Activated T-cell treated with anti-CD3 and anti-CD28 coated beads, Interleukin-2, amount 50 U/mL, for 1 hour (primary cell): ENCODE results near the gene CCDC137.

ENCODE experiments used
- DNase-seq: peaks from one replicate; pipeline ENCODE4 v3.0.0-alpha.2; 2020

CCDC137 gene

DNA sequence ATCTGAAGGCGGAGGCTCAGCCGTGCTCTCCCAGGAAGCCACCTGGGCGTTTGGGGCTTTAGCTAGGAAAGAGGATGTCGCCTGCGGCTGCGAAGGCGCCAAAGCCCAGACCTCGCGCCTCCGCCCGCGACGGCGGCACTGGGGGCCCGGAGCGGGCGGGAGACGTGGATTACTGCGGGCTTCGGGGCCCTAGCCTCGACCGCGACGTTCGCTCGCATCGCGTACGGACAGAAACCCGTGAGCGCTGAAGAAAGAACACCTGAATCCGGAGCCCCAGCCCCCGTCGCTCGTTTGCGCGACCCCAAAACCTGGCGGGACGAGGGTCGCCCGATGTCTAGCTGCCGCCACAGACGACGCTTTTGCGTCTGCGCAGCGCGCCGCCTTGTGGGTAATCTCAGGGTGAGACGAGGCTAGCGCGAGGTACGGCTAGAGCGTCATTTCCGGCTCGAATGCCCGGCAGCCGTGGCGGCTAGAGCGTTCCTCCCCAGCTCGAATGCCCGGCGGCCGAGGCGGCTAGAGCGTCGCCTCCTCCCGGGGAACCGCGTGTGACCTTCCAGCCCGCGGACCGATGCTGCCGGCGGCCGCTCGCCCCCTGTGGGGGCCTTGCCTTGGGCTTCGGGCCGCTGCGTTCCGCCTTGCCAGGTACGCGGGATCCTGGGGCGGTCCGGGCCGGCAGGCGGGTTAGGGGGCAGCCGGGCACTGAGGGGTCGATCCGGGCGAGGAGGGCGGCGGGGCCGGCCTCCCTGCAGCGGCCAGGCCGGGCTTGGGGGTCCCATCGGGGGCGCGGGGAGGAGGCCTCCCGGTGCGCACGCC, 36.6 kb downstream of the CCDC137 start, which contains the start of gene MRPL12:
TSS of gene MRPL12 (plus strand) at position 434 of the 813 bp plus-strand sequence. CDS start at position 569, 135 bp downstream.
- peak; percentile 88 for DNase-seq

DNA sequence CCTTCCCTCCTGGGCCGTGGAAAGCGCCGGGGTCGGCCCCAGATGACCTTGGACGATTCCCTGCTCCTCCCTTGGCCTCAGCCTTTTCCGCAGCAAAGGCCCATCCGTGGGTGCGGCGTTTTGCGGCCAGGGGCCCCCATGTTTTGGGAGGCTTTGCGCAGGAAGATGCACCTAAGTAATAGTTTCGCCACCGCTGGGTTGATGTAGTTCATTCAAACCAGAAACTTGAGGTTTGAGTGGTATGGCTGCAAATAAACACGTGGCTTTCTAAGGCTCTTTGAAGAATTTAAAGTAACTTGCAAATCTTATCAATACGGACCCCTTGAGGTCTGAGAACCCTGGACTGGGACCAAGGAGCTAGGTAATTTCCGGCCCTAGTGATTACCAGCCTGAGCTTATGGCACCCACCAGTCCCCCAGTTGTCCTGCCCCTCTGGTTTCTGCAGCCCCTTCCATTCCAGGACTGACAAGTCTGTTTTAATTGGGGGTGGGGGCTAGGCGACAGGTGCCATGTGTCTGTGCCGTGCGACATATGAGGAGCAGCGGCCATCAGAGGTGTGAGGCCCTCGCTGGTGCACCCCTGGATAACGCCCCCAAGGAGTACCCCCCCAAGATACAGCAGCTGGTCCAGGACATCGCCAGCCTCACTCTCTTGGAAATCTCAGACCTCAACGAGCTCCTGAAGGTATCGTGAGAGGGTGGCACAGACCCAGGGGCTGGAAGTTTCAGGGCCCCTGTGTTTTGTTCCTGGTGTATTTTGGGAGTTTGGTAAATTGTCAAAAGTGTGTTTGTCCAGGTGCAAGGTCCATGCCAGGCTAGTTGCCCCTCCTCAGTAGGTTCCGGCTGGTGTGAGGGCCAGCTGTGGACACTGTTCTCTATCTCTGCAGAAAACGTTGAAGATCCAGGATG, 37.5 kb downstream of the CCDC137 start:
- DNase-seq = no peak

DNA sequence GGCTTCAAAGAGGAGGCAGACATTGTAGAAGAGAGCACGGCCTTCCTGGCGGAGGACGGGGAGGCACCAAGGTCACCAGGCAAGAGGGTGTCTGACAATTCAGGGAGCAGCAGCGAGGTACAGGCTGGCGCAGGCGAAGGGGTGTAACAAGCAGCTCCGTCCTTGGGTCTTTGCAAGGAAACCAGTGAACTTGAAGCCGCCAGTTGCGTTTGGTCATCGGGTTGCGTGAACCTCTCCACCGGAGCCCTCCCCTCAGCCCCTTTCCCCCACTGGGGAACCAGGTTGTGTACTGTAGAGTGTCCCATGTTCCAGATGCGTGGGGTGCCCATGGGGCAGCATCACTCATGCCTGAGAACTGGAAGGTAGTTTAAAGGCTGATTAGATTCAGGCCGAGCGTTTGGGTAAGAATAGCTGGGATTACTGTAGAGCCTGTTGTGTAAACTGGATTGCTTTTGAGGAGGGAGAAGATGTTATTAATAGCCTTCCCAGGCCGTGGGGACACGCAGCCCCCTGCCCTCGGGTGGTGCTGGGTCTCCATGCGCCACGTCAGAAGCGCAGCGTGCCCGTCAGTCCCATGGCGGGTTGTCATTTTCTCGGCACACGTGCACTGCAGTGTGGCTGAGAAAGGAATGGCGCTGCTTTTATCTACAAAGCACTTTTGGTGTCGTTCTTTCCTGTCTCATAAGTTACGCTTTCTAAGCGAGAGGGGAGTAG, 39.1 kb downstream of the CCDC137 start:
- no peak for DNase-seq

DNA sequence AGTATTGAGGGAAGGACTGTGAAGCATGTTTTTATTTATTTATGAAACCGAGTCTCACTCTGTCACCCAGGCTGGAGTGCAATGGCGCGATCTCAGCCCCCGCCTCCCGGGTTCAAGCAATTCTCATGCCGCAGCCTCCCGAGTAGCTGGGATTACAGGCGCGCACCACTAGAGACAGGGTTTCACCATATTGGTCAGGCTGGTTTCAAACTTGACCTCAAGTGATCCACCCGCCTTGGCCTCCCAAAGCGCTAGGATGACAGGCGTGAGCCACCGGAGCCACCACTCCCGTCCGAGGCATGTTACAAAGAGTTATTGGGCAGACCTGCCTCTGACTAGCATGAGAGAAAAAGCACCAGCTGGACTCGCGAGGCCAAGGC, 39.7 kb downstream of the CCDC137 start:
- no peak for DNase-seq

DNA sequence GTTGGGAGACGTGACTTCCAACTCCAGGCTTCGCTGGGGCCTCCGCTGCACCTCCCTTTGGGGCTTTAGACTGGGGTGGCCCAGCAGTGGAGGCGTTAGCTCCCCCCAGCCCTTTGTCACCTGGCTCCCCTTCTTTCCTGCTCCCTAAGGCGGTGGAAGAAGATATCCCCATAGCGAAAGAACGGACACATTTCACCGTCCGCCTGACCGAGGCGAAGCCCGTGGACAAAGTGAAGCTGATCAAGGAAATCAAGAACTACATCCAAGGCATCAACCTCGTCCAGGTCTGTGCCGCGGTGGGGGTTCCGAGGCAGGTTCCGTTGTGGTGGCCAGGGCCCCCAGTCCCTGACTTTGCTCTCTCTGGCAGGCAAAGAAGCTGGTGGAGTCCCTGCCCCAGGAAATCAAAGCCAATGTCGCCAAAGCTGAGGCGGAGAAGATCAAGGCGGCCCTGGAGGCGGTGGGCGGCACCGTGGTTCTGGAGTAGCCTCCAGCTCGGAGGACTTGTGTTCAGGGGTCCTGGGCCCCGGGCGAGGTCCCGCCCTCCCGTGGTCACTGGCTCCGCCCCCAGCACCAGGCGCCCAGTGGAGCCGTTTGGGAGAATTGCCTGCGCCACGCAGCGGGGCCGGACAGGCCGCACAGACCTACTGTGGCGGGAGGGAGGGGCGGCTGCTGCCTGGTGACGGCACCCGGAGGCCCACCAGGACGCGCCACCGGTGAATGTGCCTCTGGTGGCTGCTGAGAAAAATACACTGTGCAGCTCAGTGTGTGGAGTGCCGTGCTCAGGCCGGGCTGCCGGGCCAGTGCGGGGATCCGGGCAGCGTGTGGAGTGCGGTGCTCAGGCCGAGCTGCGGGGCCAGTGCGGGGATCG, 40.5 kb downstream of the CCDC137 start:
- no peak for DNase-seq

DNA sequence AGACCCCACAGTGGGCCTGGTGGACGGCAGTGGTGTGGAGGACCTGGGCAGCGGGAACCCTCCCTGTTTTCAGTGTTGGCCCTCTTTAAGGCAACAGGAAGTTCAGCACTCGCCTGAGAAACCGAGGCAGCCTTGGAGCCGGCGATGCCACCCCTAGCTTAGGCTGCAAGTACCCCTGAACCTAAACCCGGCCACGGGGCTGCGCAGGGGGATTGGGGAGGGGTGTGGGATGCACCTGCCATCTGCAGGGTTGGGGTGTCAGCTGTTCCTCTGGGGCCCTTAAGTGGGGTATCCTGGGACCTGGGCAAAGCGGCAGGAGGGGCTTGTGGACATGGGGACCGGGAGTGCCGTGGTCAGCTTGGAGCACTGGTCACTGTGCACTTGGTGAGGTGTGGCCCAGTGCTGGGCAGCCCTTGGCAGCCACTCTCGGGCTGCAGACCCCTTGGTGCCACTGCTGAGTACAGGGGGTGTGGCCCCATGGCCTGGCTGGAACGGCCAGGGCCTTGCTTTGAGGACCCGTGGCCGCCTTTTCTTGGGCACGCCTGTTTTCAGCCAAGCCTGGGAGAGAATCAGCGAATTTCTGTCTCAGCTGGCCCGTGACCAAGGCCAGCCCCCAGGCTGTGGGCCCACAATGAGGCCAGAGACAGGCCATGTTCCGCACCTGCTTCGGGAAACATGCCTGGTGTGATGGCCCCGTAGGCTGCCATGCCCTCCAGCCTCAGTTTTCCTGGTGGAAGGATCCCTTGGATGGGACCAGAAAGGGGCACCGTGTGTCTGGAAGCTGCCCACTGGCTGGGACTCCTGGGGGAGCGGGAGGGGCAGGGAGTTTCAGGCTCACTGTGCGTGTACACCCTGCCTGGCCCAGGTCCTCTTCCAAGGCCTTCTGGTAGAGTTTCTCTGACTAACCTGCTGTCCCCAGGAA, 41.4 kb downstream of the CCDC137 start:
- DNase-seq = no peak

DNA sequence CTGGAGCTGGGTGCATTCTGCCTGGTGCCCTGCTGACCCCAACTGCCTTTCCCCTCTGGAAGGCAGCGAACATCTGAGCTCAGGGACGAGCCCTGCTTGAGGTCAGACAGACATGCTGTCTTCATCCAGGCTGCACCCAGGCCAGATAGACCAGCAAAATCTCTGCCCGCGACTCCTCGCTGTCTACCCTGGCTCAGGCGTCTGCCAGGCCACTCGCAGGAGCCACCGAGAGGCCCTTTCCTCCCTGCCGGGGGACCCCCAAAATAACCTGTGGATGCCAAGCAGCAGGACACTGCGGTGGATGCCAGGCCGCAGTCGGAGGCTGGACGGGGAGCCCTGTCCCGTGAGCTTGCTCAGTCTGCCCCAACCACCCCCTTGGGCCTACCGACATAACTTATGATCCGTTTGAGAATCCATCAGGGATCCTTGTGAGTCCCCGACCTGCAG, 42.2 kb downstream of the CCDC137 start:
- DNase-seq = no peak

DNA sequence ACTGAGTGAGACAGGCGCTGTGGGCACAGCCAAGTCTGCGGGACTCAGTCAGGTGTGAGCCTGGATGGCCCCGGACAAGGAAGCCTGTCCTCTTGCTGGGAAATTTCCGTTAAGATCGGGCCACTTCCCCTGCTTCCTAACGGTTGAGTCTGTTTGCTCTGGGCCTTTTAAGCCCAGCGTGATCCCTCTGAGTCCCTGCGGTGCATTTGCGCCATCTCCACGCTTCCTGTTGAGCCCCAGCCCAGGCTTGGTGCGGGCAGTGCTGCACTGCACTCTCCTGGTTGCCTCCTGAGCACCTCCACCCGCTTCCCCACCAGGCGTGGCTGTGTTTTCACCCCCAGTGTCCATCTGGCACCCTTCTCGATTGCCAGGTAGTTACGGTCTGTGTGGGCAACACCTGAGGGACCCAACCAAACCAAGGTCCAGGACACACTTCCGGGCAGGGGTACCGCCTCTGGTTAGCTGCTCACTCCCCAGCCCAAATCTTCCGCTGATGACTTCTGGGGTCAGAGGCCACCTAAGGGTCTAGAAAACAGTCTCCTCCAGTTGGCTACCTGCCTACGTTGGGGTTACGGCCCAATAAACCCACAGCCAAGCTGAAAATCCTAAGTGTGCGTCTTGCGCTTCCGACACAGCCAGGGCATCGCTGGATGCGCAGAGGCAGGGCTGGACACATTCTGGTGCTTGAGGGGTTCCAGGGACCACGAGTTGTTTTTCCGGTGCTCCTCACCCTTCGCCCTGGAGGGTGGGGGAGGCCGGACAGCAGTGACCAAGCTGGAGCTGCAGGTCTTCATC, 44.2 kb downstream of the CCDC137 start:
- no peak for DNase-seq

DNA sequence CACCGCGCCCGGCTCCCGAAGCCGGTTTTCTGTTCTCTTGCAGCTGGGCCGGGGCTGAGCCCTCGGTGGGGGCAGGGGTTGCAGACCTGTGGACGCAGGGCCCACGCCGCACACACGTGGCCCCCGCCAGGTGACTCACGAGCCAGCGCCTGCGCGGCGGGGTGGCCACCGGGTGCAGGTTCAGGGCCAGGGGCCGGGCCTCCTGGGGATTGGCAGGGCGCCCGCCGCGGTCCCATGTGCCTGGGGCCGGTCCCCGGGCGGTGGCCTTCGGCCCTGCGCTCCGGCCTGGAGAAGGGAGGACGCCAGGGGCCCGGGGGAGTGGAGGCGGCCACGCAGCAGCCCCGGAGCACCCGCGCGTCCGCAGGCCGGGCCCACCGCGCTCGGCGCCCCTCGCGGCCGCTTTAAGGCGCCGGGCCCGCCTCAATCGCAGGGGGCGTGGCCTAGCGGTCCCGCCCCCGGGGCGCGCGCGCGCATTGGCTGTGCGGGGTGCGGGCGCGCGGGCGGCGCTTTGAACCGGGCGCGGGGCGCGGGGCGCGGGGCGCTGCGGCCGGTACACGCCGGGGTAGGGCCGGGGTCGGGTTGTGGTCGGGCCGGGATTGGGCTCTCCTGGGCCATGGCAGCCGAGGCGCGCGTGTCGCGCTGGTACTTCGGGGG, 45.4 kb downstream of the CCDC137 start, which contains the start of gene SLC25A10:
TSS of gene SLC25A10 (plus strand) at position 471 of the 654 bp plus-strand sequence. CDS start at position 614, 143 bp downstream.
- peak; percentile 86 for DNase-seq

DNA sequence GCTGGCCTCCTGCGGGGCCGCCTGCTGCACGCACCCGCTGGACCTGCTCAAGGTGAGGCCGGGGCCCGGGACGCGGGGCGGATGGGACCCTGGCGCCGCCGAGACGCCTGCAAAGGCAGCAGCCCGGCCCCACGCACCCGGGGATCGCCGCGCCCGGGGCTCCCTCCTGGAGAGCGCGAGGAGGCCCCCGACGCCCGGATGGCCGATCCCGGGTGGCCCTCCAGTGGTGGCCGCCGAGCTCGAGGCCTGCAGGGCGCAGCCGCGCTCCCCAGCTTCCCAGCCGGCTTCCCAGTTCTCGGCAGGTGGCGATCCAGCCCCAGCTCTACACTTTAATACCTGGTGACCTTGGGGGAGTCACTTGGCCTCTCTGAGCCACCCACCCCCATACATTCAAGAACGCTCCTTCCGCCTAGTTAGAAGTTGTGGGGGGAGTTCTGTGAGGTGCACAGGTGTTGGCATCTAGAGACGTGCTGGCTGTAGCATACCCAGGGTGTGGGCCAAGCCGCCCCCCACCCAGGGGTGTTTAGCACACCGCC, 46.0 kb downstream of the CCDC137 start:
- no peak for DNase-seq

DNA sequence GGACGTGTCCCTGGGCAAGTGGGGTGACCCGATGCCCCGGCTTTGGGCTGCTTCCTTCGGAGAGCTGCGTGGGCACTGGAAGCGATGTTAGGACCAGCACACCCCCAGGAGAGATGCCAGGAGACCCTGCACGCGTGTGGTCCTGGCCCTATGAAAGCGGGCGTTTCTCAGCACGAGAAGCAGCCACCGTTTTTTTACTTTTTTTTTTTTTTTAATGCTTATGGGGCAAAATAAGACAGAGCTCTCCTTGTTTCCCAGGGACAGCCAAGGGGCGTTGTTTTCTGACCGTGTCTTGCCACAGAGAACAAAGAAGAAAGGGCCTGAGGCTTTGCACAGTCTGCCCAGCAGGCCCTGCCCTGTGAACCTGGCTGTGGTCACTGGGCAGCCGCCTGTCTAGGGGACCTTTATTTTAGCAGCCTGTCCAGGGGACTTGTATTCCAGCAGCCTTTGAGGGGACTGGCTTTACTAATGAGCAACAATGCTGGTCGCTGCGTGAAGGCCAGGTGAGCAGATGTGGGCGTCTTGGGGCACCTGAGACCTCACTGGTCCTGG, 46.5 kb downstream of the CCDC137 start:
- DNase-seq = no peak

DNA sequence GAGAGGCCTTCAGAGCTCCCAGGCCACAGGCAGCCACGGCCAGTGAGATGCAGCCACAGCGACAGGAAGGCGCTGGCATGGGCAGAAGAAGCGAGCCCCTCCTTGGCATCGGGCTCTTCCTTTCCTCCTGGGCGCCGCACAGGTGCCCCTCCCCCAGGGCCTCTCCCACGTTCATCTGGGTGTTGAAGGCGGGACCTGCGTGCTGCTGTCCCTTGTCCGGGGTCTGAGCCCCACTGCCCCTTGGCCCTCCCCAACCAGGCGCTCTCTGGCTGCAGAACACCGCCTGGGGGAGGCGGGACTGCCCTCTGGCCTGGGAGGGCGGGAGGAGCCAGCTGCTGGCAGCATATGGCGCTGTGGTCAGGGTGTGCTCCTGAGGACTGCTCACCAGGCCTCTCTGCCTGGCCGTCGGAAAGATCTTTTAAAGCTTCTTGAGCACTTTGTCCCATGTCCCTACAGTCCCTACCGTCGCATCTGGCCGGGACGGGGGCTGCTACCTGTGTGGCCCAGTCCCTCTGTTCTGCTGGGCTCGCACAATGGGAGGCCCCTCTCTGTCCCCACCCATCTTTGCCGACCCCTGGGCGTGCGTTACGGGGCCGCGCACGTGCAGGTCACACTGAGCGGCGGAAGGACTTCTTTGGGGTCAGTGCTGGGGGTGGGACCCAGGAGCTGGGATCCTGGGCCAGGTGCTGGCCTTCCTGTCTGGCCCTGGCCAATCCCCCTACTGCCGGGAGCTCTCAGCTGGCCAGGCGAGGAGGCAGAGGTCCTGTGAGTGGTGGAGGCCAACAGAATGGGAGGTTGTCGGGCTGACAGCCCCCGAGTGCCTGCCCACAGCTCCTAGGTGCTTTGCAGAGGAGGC, 47.2 kb downstream of the CCDC137 start:
- no peak for DNase-seq

DNA sequence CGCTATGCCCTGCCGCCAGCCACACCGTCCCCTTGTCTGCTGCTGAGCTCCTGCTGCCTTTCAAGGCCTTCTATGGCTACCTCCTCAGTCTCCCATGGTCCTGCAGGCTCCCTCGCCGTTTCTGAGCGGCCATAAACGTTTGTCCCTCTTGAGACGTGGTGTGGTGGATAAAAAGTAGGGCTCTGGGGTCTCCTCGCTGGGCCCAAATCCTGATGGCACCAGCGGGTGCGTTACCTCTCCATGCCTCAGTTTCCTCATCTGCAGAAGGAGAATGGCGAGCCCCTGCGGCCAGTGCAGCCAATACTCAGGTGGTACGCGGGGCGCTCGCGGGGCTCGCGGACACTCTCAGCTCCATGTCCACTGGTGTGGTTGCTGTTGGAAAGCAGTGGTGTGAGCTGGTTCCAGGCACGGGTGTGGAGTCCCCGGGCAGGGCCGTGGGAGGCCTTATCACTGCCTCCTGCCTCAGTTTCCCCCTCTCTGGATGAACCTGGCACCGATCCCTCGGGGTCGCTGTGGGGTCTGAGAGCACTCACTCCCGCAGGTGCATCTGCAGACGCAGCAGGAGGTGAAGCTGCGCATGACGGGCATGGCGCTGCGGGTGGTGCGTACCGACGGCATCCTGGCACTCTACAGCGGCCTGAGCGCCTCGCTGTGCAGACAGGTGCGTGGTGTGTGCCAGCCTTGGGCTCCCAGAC, 48.0 kb downstream of the CCDC137 start:
- DNase-seq = no peak

DNA sequence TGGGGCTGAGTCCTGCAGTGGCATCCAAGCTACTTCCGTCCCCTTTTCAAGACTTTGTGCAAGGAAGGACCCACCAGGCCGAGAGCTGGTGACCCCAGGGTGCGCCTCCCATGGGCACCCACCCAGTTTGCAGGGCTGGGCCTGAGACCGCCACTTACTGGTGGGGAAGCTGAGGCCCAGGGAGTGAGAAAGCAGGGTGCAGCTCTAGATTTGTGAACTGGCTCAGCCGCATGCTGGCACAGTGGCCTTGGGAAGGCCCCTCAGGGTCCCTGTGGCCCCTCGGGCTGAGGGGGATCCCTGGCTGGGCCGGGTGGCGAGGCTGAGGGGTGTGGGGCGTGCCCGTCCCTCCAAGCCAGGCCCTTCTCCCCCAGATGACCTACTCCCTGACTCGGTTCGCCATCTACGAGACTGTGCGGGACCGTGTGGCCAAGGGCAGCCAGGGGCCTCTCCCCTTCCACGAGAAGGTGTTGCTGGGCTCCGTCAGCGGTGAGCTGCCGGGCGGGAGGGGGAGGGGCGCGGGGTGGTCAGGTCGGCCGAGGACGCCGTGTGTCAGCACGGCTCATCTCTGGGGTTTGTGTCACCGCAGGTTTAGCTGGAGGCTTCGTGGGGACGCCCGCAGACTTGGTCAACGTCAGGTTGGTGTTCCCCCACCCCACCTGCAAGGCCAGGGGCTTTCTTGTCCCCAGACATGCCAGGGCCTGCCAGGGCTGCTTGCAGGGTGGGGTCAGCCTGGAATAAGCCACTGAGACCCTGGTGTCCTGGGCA, 48.8 kb downstream of the CCDC137 start:
- DNase-seq = no peak

DNA sequence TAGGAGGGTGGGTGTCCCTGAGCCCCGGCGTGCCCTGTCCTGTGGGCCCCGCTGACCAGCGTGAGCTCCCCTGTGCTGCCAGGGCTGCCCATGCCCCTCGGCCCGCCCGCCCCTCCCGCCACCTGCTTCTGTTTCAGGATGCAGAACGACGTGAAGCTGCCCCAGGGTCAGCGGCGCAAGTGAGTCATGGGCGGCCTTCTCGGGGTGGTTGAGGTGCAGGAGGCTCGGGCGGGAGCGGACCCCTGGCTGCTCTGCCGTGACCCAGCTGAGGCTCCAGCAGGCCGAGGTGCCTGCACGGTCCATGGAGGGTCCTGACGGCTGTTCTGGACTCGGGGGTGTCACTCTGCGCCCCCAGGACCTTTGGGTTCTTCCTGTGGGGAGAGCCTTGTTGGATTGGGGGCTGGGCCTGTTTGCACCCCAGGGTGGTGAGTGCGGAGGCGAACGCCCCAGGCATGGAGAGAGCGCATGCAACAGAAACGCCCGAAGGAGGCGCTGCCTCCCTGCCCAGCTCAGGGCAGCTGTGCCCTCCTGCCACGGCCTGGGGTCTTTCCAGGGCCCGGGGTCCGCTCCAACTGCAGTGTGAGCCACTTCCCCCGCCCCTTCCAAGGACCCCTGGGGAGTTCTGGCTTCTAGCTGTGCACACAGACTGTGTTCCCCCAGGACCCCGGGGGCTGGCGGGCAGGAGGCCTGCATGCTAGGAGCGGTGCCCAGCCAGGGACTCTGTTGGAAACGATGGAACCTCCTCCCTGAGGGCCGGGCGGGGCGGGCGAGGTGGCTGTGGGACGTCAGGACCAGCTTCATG, 49.5 kb downstream of the CCDC137 start:
- no peak for DNase-seq

DNA sequence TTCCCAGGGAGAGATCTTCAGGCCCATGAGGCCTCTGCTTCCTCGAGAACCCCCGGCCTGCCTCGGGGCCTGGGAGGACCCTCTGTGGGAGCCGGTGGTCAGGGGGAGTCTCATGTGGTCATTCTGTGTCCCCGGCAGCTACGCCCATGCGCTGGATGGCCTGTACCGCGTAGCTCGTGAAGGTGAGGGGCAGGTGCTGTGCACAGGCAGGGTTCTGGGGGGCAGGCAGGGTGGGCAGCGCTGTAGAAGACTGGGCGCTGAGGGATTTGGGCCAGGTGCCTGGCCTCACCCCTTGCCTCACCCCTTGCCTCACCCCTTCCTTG, 50.1 kb downstream of the CCDC137 start:
- DNase-seq = no peak
